GM10266 (cell line): ENCODE data around the gene CGB3.

ENCODE experiments used
- DNase-seq: peaks from one replicate; pipeline ENCODE4 v3.0.0; 2012; ENCODE audit errors: extremely low spot score
- TF ChIP-seq, protein P1 (sequence below): IDR thresholded peaks from 2 replicates; pipeline ENCODE4 v1.5.1; 2012; ENCODE audit warnings: mild to moderate bottlenecking, low read depth; ENCODE audit not compliant: control insufficient read depth, insufficient read depth; ENCODE audit errors: missing control alignments

Gene CGB3

DNA sequence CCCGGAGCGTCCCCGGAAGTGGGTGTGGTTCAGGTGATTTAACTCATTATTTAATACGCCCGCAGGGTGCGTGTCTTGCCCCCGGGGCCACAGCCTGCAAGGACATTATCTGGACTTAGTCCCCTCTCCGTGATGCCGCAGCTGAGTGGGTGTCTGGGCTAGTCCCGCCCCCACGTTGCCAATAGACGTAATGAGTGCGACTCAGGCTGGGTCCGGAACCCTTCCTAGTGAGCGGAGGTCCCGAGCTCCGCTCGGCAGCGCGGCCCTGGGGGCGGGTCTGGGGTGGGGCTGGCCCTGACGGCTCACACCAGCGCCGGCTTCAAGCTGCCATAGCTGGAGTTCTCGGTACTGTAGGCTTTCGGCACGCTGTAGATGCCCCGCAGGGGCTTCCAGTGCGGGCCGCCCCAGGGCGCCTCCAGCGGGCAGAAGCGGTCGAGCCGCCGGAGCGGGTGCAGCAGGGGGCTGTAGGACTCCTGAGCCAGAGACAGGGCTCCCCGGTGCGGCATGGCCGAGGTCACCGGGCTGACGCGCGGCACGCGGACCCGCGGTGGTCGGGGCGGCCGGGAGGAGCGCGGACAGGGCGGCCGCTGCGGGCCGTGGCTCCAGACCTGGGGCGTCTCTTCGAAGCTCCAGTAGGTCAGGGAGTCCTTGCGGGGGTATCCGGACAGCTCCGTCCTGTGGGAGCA, 6.3 kb downstream of the CGB3 start:
- TF ChIP-seq, protein P1, sequence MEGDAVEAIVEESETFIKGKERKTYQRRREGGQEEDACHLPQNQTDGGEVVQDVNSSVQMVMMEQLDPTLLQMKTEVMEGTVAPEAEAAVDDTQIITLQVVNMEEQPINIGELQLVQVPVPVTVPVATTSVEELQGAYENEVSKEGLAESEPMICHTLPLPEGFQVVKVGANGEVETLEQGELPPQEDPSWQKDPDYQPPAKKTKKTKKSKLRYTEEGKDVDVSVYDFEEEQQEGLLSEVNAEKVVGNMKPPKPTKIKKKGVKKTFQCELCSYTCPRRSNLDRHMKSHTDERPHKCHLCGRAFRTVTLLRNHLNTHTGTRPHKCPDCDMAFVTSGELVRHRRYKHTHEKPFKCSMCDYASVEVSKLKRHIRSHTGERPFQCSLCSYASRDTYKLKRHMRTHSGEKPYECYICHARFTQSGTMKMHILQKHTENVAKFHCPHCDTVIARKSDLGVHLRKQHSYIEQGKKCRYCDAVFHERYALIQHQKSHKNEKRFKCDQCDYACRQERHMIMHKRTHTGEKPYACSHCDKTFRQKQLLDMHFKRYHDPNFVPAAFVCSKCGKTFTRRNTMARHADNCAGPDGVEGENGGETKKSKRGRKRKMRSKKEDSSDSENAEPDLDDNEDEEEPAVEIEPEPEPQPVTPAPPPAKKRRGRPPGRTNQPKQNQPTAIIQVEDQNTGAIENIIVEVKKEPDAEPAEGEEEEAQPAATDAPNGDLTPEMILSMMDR, result peak; percentile 58
- DNase-seq, result peak; percentile 85

- no peak for DNase-seq
- TF ChIP-seq, protein P1, result no peak
Measured at GRCh38 chr19:49017041-49017665, 7.0 kb downstream of the CGB3 start, which contains the start of gene LHB. Gene LHB (minus strand): TSS chr19:49017091. CDS start chr19:49017081, 10 bp downstream.

- no peak for DNase-seq
- TF ChIP-seq, protein P1, result no peak
Measured at GRCh38 chr19:49016067-49016839, 7.9 kb downstream of the CGB3 start.

GRCh38 chr19:49014870-49015255, 9.3 kb downstream of the CGB3 start:
- DNase-seq, result no peak
- TF ChIP-seq, protein P1, result no peak

GRCh38 chr19:49014123-49014869, 9.8 kb downstream of the CGB3 start:
- no peak for DNase-seq

GRCh38 chr19:49011194-49011593, 12.9 kb downstream of the CGB3 start:
- TF ChIP-seq, protein P1, result no peak
- no peak for DNase-seq

More at GRCh38 chr19:49014123-49014869, 9.8 kb downstream of the CGB3 start:
- TF ChIP-seq, protein P1, result no peak

DNA sequence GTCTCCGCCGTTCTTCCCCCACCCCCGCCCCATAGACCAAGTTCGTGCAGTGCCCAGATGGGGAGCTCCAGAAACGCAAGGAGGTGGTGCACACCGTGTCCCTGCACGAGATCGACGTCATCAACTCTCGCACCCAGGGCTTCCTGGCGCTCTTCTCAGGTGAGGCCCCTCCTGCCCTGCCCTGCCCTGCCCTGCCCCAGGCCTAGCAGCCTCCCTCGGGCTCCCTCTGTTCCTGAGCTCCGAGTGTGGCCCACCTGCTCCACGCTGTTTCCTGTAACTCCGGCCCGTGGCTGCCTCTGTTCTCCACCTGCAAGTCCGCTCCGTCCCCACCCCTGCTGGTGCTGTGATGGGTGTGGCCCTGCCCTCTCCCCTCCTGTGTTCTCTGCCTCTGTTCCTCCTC, 13.7 kb downstream of the CGB3 start:
- TF ChIP-seq, protein P1, result no peak
- DNase-seq, result no peak
